Endodermal cell (in vitro differentiated cells): ENCODE data around the gene SRPK3. TPM values are rescaled to one million over a fixed set of nuclear protein-coding genes. Genes with fewer than 3 reads are reported as not detected.

Source experiments
- DNase-seq: peaks from one replicate; pipeline ENCODE4 v3.0.0-alpha.2; 2017
- H3K27ac ChIP-seq: 2 replicates; pipeline ENCODE4 v1.5.1; 2013; ENCODE audit warnings: mild to moderate bottlenecking, low read depth, low read length, moderate library complexity
- H3K27me3 ChIP-seq: 2 replicates; pipeline ENCODE4 v1.6.1; 2013; ENCODE audit warnings: mild to moderate bottlenecking, low read length, moderate library complexity; ENCODE audit not compliant: insufficient read depth, control insufficient read depth, poor library complexity, severe bottlenecking
- H3K36me3 ChIP-seq: 2 replicates; pipeline ENCODE4 v1.7.0; 2013; ENCODE audit warnings: mild to moderate bottlenecking, low read length, moderate library complexity; ENCODE audit not compliant: control insufficient read depth, insufficient read depth
- H3K4me1 ChIP-seq: one replicate; pipeline ENCODE4 v1.7.0; 2013; ENCODE audit warnings: low read length; ENCODE audit not compliant: control insufficient read depth, insufficient read depth
- H3K4me3 ChIP-seq: 2 replicates; pipeline ENCODE4 v1.5.1; 2013; ENCODE audit warnings: mild to moderate bottlenecking, low read length, moderate library complexity
- H3K9ac ChIP-seq: 2 replicates; pipeline ENCODE4 v1.6.1; 2013; ENCODE audit warnings: mild to moderate bottlenecking, low read length, moderate library complexity; ENCODE audit not compliant: poor library complexity, severe bottlenecking; ENCODE audit errors: extremely low read depth
- H3K9me3 ChIP-seq: 2 replicates; pipeline ENCODE4 v1.6.1; 2013; ENCODE audit warnings: mild to moderate bottlenecking, low read length, moderate library complexity; ENCODE audit not compliant: control insufficient read depth
- H3K27ac Mint-ChIP-seq: 2 replicates; pipeline ENCODE4 v1.8.0; 2020; ENCODE audit warnings: mixed read lengths
- H3K27me3 Mint-ChIP-seq: 2 replicates; pipeline ENCODE4 v1.8.0; 2021; ENCODE audit warnings: mild to moderate bottlenecking, mixed read lengths; ENCODE audit not compliant: insufficient read depth
- H3K36me3 Mint-ChIP-seq: 2 replicates; pipeline ENCODE4 v1.8.0; 2020; ENCODE audit warnings: low read depth, mixed read lengths
- H3K4me1 Mint-ChIP-seq: 2 replicates; pipeline ENCODE4 v1.8.0; 2020; ENCODE audit warnings: mixed read lengths
- H3K4me3 Mint-ChIP-seq: 2 replicates; pipeline ENCODE4 v1.8.0; 2020; ENCODE audit warnings: mild to moderate bottlenecking, moderate library complexity, mixed read lengths
- H3K9me3 Mint-ChIP-seq: 2 replicates; pipeline ENCODE4 v1.8.0; 2020; ENCODE audit warnings: mild to moderate bottlenecking, mixed read lengths
- WGBS, 2 experiments: methylation state at CpG; one replicate each; pipeline versions ENCODE4 v1.1.5 to v1.1.7; 2013; ENCODE audit warnings: missing lambda C conversion rate in 2 of 2, mixed read lengths in 1 of 2; ENCODE audit not compliant: insufficient coverage in 1 of 2, insufficient read length in 1 of 2; 5-methylcytosine and 5-hydroxymethylcytosine counted together
- total RNA-seq, 2 donors: library from RNA; stranded (reverse); fragmentation: NEBNext Ultra II Directional in 1 of 2; extraction: Animal tissue kit (Norgen Biotek cat#: 25700) in 1 of 2; gene quantifications; 2 replicates in 1 of 2; 3 replicates in 1 of 2; pipeline ENCODE4 v1.2.1, GENCODE V29; 2021
- TF ChIP-seq, protein P1 (sequence below): fragments of 200-600 bp; sonication (generic); conservative IDR thresholded peaks from 2 replicates; pipeline ENCODE4 v1.5.0; 2021; ENCODE audit warnings: antibody characterized with exemption, mild to moderate bottlenecking

Gene SRPK3
- total RNA-seq, 2 donors from 2014 or later: not detected

DNA sequence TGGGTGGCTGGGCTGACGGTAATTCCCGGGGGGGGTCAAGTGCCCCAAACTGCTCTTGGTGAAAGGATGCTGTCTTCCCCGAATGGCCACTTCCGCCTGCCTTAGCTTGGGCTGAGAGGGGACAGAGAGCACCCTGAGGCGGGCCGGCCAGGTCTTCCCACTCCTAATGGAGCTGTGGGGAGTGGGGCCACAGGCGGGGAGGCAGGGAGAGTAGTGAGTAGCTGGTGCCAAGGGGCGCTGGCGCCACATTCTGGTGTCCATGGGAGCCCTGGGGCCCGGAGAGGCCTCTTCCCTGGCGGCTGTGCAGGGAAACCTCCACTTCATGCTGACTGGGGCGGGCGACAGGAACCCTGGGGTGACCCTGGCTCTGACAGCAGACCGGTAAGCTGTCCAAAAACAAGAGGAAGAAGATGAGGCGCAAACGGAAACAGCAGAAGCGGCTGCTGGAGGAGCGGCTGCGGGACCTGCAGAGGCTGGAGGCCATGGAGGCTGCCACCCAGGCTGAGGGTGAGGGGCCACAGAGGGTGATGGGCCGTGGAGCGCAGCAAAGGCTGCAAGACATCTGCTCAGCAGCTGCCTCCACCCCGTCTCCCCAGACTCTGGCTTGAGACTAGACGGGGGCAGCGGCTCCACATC, 2.7 kb downstream of the SRPK3 start:
- H3K27ac Mint-ChIP-seq: no peak overlapping the region
- no peak overlapping the region for H3K27ac ChIP-seq
- H3K4me3 ChIP-seq: no peak overlapping the region
- H3K36me3 Mint-ChIP-seq: peaks cover 11% of the 10 kb centered on the region
- 93% methylated on average over 6 to 24 of the region's 24 CpGs for WGBS, 2 experiments
- no peak overlapping the region for H3K9ac ChIP-seq
- no peaks in the 10 kb centered on the region for H3K27me3 ChIP-seq
- H3K9me3 Mint-ChIP-seq: peaks cover 40% of the 10 kb centered on the region
- H3K4me3 Mint-ChIP-seq: no peak overlapping the region
- H3K36me3 ChIP-seq: no peaks in the 10 kb centered on the region
- no peaks in the 10 kb centered on the region for H3K27me3 Mint-ChIP-seq
- no peaks in the 10 kb centered on the region for H3K4me1 Mint-ChIP-seq
- DNase-seq: no peak
- H3K4me1 ChIP-seq: no peaks in the 10 kb centered on the region
- no peaks in the 10 kb centered on the region for H3K9me3 ChIP-seq
- TF ChIP-seq, protein P1, sequence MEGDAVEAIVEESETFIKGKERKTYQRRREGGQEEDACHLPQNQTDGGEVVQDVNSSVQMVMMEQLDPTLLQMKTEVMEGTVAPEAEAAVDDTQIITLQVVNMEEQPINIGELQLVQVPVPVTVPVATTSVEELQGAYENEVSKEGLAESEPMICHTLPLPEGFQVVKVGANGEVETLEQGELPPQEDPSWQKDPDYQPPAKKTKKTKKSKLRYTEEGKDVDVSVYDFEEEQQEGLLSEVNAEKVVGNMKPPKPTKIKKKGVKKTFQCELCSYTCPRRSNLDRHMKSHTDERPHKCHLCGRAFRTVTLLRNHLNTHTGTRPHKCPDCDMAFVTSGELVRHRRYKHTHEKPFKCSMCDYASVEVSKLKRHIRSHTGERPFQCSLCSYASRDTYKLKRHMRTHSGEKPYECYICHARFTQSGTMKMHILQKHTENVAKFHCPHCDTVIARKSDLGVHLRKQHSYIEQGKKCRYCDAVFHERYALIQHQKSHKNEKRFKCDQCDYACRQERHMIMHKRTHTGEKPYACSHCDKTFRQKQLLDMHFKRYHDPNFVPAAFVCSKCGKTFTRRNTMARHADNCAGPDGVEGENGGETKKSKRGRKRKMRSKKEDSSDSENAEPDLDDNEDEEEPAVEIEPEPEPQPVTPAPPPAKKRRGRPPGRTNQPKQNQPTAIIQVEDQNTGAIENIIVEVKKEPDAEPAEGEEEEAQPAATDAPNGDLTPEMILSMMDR: no peak

GRCh38 chrX:153784325-153784967, 3.6 kb downstream of the SRPK3 start:
- TF ChIP-seq, protein P1: no peak
- H3K4me1 Mint-ChIP-seq: no peaks in the 10 kb centered on the region
- no peak overlapping the region for H3K27ac Mint-ChIP-seq
- H3K9ac ChIP-seq: no peak overlapping the region
- no peak for DNase-seq
- 95% methylated on average over 25 of the region's 27 CpGs; no CpG with 5 or more reads in 1 of the 2 experiments for whole genome bisulfite sequencing, 2 experiments
- no peak overlapping the region for H3K4me3 ChIP-seq
- no peaks in the 10 kb centered on the region for H3K27me3 ChIP-seq
- no peak overlapping the region for H3K27ac ChIP-seq
- H3K4me3 Mint-ChIP-seq: no peak overlapping the region
- no peaks in the 10 kb centered on the region for H3K9me3 ChIP-seq
- H3K9me3 Mint-ChIP-seq: peaks cover 47% of the 10 kb centered on the region
- no peaks in the 10 kb centered on the region for H3K27me3 Mint-ChIP-seq
- peaks cover 11% of the 10 kb centered on the region for H3K36me3 Mint-ChIP-seq
- no peaks in the 10 kb centered on the region for H3K4me1 ChIP-seq
- no peaks in the 10 kb centered on the region for H3K36me3 ChIP-seq

- no peak overlapping the region for H3K9ac ChIP-seq
- H3K9me3 ChIP-seq: no peaks in the 10 kb centered on the region
- TF ChIP-seq, protein P1: no peak
- H3K4me3 ChIP-seq: no peak overlapping the region
- Mint-ChIP-seq H3K9me3 (peaks cover 43% of the 10 kb centered on the region), H3K27me3 (no peaks in the 10 kb centered on the region), H3K36me3 (peaks cover 19% of the 10 kb centered on the region), H3K27ac (no peak overlapping the region), H3K4me1 (peaks cover 2% of the 10 kb centered on the region), H3K4me3 (no peak overlapping the region)
- H3K27ac ChIP-seq: no peak overlapping the region
- DNase-seq: no peak
- no peaks in the 10 kb centered on the region for H3K36me3 ChIP-seq
- H3K27me3 ChIP-seq: no peaks in the 10 kb centered on the region
- H3K4me1 ChIP-seq: no peaks in the 10 kb centered on the region
- WGBS, 2 experiments: 96% methylated on average over 15 of the region's 15 CpGs; no CpG with 5 or more reads in 1 of the 2 experiments
Measured at GRCh38 chrX:153786669-153787068, 5.8 kb downstream of the SRPK3 start.
